Activated T-helper 2 cell treated with anti-CD3 and anti-CD28 coated beads, Interferon-gamma antibody, Interleukin-2, Interleukin-4, amounts not matched to agents 10 μg/mL and 5 μg/mL and 100 μg/mL, durations not matched to agents 14 hours and 24 hours and 36 hours (primary cell): ENCODE measurements around the gene NCKAP5L. TPM values are rescaled to one million over a fixed set of nuclear protein-coding genes. Genes with fewer than 3 reads are reported as not detected.

Source experiments
- DNase-seq: peaks from one replicate; pipeline ENCODE4 v3.0.0; 2021; ENCODE audit warnings: low spot score
- H3K27ac Mint-ChIP-seq: one replicate; pipeline ENCODE4 v1.8.0; 2021; ENCODE audit warnings: mixed read lengths
- H3K27me3 Mint-ChIP-seq: one replicate; pipeline ENCODE4 v1.8.0; 2021; ENCODE audit warnings: low read depth, mixed read lengths
- H3K36me3 Mint-ChIP-seq: one replicate; pipeline ENCODE4 v1.8.0; 2021; ENCODE audit warnings: low read depth, mixed read lengths
- H3K4me1 Mint-ChIP-seq: one replicate; pipeline ENCODE4 v1.8.0; 2021; ENCODE audit warnings: low read depth, mixed read lengths
- H3K4me3 Mint-ChIP-seq: one replicate; pipeline ENCODE4 v1.8.0; 2021; ENCODE audit warnings: low read depth, mild to moderate bottlenecking, moderate library complexity, mixed read lengths
- H3K9me3 Mint-ChIP-seq: one replicate; pipeline ENCODE4 v1.8.0; 2021; ENCODE audit warnings: mixed read lengths
- intact Hi-C: fragments of 100-400 bp; cut with micrococcal nuclease; formaldehyde crosslinking; loops from one replicate; pipeline ENCODE4 v1.15.1; 2023
- total RNA-seq: library from RNA; stranded (reverse); gene quantifications from 2 replicates; pipeline ENCODE4 v1.2.3, GENCODE V29; 2022

NCKAP5L gene
- total RNA-seq, 1 donor from 2014 or later, result 5.3 TPM

- no peak overlapping the region for H3K27ac Mint-ChIP-seq
- H3K9me3 Mint-ChIP-seq, result no peaks in the 10 kb centered on the region
- H3K4me1 Mint-ChIP-seq, result peaks cover 43% of the 10 kb centered on the region
- no peaks in the 10 kb centered on the region for H3K27me3 Mint-ChIP-seq
- peaks cover 46% of the 10 kb centered on the region for H3K36me3 Mint-ChIP-seq
- H3K4me3 Mint-ChIP-seq, result no peak overlapping the region
- intact Hi-C loops, result no loop called here
- no peak for DNase-seq
These were observed 62.1 kb downstream of the NCKAP5L start for GRCh38 chr12:49766115-49766455.

GRCh38 chr12:49764126-49764525 lies 64.1 kb downstream of the NCKAP5L start:
- H3K27me3 Mint-ChIP-seq, result no peaks in the 10 kb centered on the region
- H3K4me1 Mint-ChIP-seq, result peaks cover 45% of the 10 kb centered on the region
- peaks cover 56% of the 10 kb centered on the region for H3K36me3 Mint-ChIP-seq
- H3K4me3 Mint-ChIP-seq, result peak overlapping the region; percentile 20
- no peak for DNase-seq
- peak overlapping the region; percentile 91 for H3K27ac Mint-ChIP-seq
- intact Hi-C loops, result loop anchor here (5.0 kb wide), 2 partner anchors 78 to 127 kb away; partner anchors contain the start of gene BCDIN3D
- H3K9me3 Mint-ChIP-seq, result no peaks in the 10 kb centered on the region

- peak overlapping the region; percentile 91 for H3K27ac Mint-ChIP-seq
- peak; percentile 72 for DNase-seq
- H3K4me3 Mint-ChIP-seq, result peak overlapping the region; percentile 49
- no peaks in the 10 kb centered on the region for H3K9me3 Mint-ChIP-seq
- H3K27me3 Mint-ChIP-seq, result no peaks in the 10 kb centered on the region
- intact Hi-C loops, result loop anchor here (1.0 to 5.0 kb wide), 3 partner anchors 15 to 126 kb away; partner anchors contain the start of gene BCDIN3D
- peaks cover 66% of the 10 kb centered on the region for H3K36me3 Mint-ChIP-seq
- peaks cover 53% of the 10 kb centered on the region for H3K4me1 Mint-ChIP-seq
These were observed 65.1 kb downstream of the NCKAP5L start for GRCh38 chr12:49763006-49763591.

- peaks cover 72% of the 10 kb centered on the region for H3K36me3 Mint-ChIP-seq
- DNase-seq, result no peak
These were observed 65.8 kb downstream of the NCKAP5L start for GRCh38 chr12:49762468-49762847.

GRCh38 chr12:49761677-49762467 lies 66.3 kb downstream of the NCKAP5L start:
- Mint-ChIP-seq H3K27ac (peak overlapping the region; percentile 91), H3K36me3 (peaks cover 78% of the 10 kb centered on the region)
- intact Hi-C loops, result loop anchor here (1.0 to 5.0 kb wide), 4 partner anchors 12 to 125 kb away; partner anchors contain the start of genes BCDIN3D and TMBIM6

More at GRCh38 chr12:49762468-49762847, 65.8 kb downstream of the NCKAP5L start:
- H3K9me3 Mint-ChIP-seq, result no peaks in the 10 kb centered on the region
- H3K4me1 Mint-ChIP-seq, result peaks cover 53% of the 10 kb centered on the region
- H3K4me3 Mint-ChIP-seq, result peak overlapping the region; percentile 49
- no peaks in the 10 kb centered on the region for H3K27me3 Mint-ChIP-seq
- intact Hi-C loops, result loop anchor here (1.0 to 5.0 kb wide), 4 partner anchors 12 to 125 kb away; partner anchors contain the start of genes BCDIN3D and TMBIM6
- H3K27ac Mint-ChIP-seq, result peak overlapping the region; percentile 91

GRCh38 chr12:49750996-49751393 lies 77.2 kb downstream of the NCKAP5L start:
- H3K4me1 Mint-ChIP-seq, result peaks cover 67% of the 10 kb centered on the region
- H3K36me3 Mint-ChIP-seq, result peaks cover 77% of the 10 kb centered on the region
- no peak for DNase-seq
- H3K27ac Mint-ChIP-seq, result peak overlapping the region; percentile 84
- H3K27me3 Mint-ChIP-seq, result no peaks in the 10 kb centered on the region
- no peaks in the 10 kb centered on the region for H3K9me3 Mint-ChIP-seq
- H3K4me3 Mint-ChIP-seq, result peak overlapping the region; percentile 52
- intact Hi-C loops, result loop anchor here (1.0 kb wide), 2 partner anchors 9 to 11 kb away; no protein-coding TSS in a partner anchor

More at GRCh38 chr12:49761677-49762467, 66.3 kb downstream of the NCKAP5L start:
- Mint-ChIP-seq H3K4me3 (peak overlapping the region; percentile 17), H3K9me3 (no peaks in the 10 kb centered on the region), H3K27me3 (no peaks in the 10 kb centered on the region), H3K4me1 (peaks cover 51% of the 10 kb centered on the region)
- DNase-seq, result no peak

- Mint-ChIP-seq H3K36me3 (peaks cover 70% of the 10 kb centered on the region), H3K27ac (peak overlapping the region; percentile 84), H3K27me3 (no peaks in the 10 kb centered on the region), H3K4me1 (peaks cover 65% of the 10 kb centered on the region), H3K9me3 (no peaks in the 10 kb centered on the region), H3K4me3 (peak overlapping the region; percentile 52)
- intact Hi-C loops, result loop anchor here (1.0 kb wide), 2 partner anchors 8 to 12 kb away; no protein-coding TSS in a partner anchor
- peak; percentile 20 for DNase-seq
These were observed 77.9 kb downstream of the NCKAP5L start for GRCh38 chr12:49750027-49750995.

- Mint-ChIP-seq H3K27ac (peak overlapping the region; percentile 84), H3K4me3 (peak overlapping the region; percentile 9), H3K4me1 (peaks cover 72% of the 10 kb centered on the region), H3K27me3 (no peaks in the 10 kb centered on the region), H3K9me3 (no peaks in the 10 kb centered on the region), H3K36me3 (peaks cover 69% of the 10 kb centered on the region)
- intact Hi-C loops, result loop anchor here (10.0 kb wide), 1 partner anchor 384 kb away; the partner anchor contains the start of gene SPATS2
- no peak for DNase-seq
These were observed 79.4 kb downstream of the NCKAP5L start for GRCh38 chr12:49748800-49749199.

- H3K4me3 Mint-ChIP-seq, result peak overlapping the region; percentile 38
- DNase-seq, result no peak
- H3K27ac Mint-ChIP-seq, result peak overlapping the region; percentile 51
- intact Hi-C loops, result loop anchor here (10.0 kb wide), 1 partner anchor 384 kb away; the partner anchor contains the start of gene SPATS2
- H3K4me1 Mint-ChIP-seq, result peaks cover 72% of the 10 kb centered on the region
- H3K9me3 Mint-ChIP-seq, result no peaks in the 10 kb centered on the region
- no peaks in the 10 kb centered on the region for H3K27me3 Mint-ChIP-seq
- peaks cover 69% of the 10 kb centered on the region for H3K36me3 Mint-ChIP-seq
These were observed 79.9 kb downstream of the NCKAP5L start for GRCh38 chr12:49748306-49748705.

- intact Hi-C loops, result loop anchor here (5.0 to 10.0 kb wide), 2 partner anchors 380 to 612 kb away; partner anchors contain the start of genes SPATS2 and TUBA1B
- Mint-ChIP-seq H3K9me3 (no peaks in the 10 kb centered on the region), H3K27ac (peak overlapping the region; percentile 69), H3K36me3 (peaks cover 54% of the 10 kb centered on the region), H3K4me1 (peaks cover 49% of the 10 kb centered on the region), H3K27me3 (no peaks in the 10 kb centered on the region), H3K4me3 (peak overlapping the region; percentile 41)
- DNase-seq, result no peak
These were observed 83.8 kb downstream of the NCKAP5L start for GRCh38 chr12:49744363-49744885.

- H3K4me3 Mint-ChIP-seq, result peak overlapping the region; percentile 88
- H3K27me3 Mint-ChIP-seq, result peaks cover under 1% of the 10 kb centered on the region
- peak overlapping the region; percentile 96 for H3K27ac Mint-ChIP-seq
- peaks cover 32% of the 10 kb centered on the region for H3K4me1 Mint-ChIP-seq
- no peaks in the 10 kb centered on the region for H3K9me3 Mint-ChIP-seq
- intact Hi-C loops, result loop anchor here (1.0 to 10.0 kb wide), 7 partner anchors 8 to 610 kb away; partner anchors contain the start of genes FMNL3, SPATS2 and TUBA1B
- peak; percentile 88 for DNase-seq
- peaks cover 38% of the 10 kb centered on the region for H3K36me3 Mint-ChIP-seq
These were observed 86.2 kb downstream of the NCKAP5L start for GRCh38 chr12:49741882-49742620.
